Prostate gland (tissue), 2 donors: Measurements from ENCODE around the gene NACAD.

ENCODE experiments used
- POLR2A ChIP-seq: fragments of 450-650 bp; IDR thresholded peaks from one replicate; pipeline ENCODE4 v1.6.1; 2016; ENCODE audit warnings: antibody characterized with exemption, mild to moderate bottlenecking
- TF ChIP-seq, protein P1 (sequence below), 4 experiments: fragments of 200-600 bp in 2 of 4; fragments of 450-650 bp in 2 of 4; sonication (generic) in 2 of 4; IDR thresholded peaks; 1 replicate in 3 of 4; 2 replicates in 1 of 4; pipeline ENCODE4 v1.5.1; 2016 to 2019; ENCODE audit warnings: antibody characterized with exemption in 4 of 4, mild to moderate bottlenecking in 2 of 4, moderate library complexity in 2 of 4

DNA sequence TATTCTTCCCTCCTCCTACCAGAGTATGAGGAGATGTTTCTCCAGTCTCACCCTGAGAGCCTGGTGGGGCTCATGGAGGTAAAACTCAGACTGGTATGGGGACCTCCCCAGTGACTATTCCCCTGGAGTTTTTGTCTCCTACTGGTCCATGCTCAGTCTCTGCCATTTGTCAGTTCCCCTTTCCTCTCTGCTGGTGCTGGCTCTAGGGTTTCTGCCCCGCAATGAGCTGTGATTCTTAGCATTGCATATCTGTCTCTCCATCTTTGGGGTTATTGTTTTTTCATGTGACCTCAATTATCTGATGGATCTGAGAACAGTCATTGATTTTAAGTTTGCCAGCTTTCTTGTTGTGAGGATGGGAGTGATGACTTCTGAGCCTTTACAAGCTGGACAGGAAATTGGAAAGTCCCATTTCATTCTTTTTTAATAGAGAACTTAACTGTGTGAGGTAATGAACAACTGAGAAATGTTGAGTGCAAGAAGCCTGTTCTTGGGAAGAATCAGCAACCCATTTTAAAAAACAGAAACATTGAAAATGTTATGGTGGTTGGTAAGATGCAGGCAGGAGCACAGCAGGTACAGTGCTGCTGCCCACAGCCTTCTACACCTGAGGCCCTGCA lies 26.9 kb downstream of the NACAD start:
- TF ChIP-seq, protein P1, sequence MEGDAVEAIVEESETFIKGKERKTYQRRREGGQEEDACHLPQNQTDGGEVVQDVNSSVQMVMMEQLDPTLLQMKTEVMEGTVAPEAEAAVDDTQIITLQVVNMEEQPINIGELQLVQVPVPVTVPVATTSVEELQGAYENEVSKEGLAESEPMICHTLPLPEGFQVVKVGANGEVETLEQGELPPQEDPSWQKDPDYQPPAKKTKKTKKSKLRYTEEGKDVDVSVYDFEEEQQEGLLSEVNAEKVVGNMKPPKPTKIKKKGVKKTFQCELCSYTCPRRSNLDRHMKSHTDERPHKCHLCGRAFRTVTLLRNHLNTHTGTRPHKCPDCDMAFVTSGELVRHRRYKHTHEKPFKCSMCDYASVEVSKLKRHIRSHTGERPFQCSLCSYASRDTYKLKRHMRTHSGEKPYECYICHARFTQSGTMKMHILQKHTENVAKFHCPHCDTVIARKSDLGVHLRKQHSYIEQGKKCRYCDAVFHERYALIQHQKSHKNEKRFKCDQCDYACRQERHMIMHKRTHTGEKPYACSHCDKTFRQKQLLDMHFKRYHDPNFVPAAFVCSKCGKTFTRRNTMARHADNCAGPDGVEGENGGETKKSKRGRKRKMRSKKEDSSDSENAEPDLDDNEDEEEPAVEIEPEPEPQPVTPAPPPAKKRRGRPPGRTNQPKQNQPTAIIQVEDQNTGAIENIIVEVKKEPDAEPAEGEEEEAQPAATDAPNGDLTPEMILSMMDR (IDR thresholded peaks at IDR 0.05), result no peak
- no peak for TF ChIP-seq POLR2A
